Measurements from ENCODE around the gene PDLIM7.

The PDLIM7 gene

GRCh38 chr5:177520271-177520670, 22.9 kb upstream of the PDLIM7 start:
- Histone ChIP-seq H3K27me3 (ENCODE audit: control insufficient read depth, insufficient read depth, low read length) (no peaks in the 10 kb centered on the region), H3K4me3 (ENCODE audit: low read depth, low read length) (no peak overlapping the region), H3K36me3 (ENCODE audit: control insufficient read depth, insufficient read depth, low read length) (peaks cover 52% of the 10 kb centered on the region), H3K9ac (ENCODE audit: low read depth, low read length) (no peak overlapping the region), H3K4me1 (ENCODE audit: control insufficient read depth, insufficient read depth, low read length) (peaks cover 4% of the 10 kb centered on the region), H3K9me3 (ENCODE audit: control insufficient read depth, insufficient read depth, low read length) (no peaks in the 10 kb centered on the region)

- Histone ChIP-seq H3K36me3 (ENCODE audit: control insufficient read depth, insufficient read depth, low read length) (peaks cover 52% of the 10 kb centered on the region), H3K27me3 (ENCODE audit: control insufficient read depth, insufficient read depth, low read length) (no peaks in the 10 kb centered on the region), H3K4me1 (ENCODE audit: control insufficient read depth, insufficient read depth, low read length) (peaks cover 4% of the 10 kb centered on the region), H3K4me3 (ENCODE audit: low read depth, low read length) (no peak overlapping the region), H3K9ac (ENCODE audit: low read depth, low read length) (no peak overlapping the region), H3K9me3 (ENCODE audit: control insufficient read depth, insufficient read depth, low read length) (no peaks in the 10 kb centered on the region)
These were observed 22.2 kb upstream of the PDLIM7 start for GRCh38 chr5:177519463-177520235.

DNA sequence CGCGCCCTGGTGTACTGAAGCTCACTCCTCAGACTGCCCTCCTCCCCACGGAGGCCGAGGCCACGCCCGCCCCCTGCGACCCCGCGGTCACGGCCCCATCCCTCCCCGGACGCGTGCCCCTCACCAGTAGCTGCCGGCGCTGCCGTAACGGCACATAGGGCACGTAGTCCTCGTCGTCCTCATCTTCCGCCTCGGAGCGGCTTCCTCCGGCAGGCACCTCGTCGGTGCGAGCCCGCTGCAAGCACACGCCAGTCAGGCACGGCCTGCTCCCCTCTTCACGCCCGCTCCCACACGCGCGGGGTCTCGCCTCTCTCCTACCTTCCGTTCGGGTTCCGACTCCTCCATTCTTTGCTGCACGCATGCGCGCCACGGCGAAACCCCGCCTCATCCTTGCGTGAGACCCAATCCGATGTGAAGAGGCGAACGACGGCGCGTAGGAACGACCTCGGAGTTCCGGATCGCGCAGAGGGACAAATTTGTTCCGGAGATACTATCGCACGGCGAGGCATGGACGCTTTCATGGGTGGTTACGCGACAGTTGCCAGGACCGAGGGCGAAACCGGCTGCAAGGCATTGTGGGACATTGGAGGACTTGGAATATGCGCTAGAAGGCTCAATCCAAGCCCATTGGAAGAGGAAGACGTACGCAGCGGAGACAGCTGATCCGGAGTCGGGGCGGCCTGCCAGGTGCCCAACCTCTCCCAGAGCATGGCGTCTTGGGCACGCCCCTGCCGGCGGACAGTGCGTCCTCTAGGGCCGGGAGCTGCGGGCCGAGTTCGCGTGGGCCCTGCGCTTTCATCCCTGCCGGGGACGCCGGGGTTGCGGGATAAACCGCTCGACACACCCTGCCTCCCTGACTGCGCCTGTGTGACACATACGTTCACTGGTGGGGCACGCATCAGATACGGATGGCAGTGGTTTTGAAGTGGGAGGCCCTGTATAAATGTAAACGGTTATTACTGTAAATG, 19.5 kb upstream of the PDLIM7 start, which contains the start of gene DDX41:
Gene DDX41, minus strand, starts transcription at position 361 of the 968 bp plus-strand sequence. Its CDS starts 16 bp downstream, at position 345.
- H3K27me3 ChIP-seq (ENCODE audit: control insufficient read depth, insufficient read depth, low read length), result no peaks in the 10 kb centered on the region
- no peaks in the 10 kb centered on the region for H3K9me3 ChIP-seq (ENCODE audit: control insufficient read depth, insufficient read depth, low read length)
- H3K4me1 ChIP-seq (ENCODE audit: control insufficient read depth, insufficient read depth, low read length), result peaks cover 4% of the 10 kb centered on the region
- H3K9ac ChIP-seq (ENCODE audit: low read depth, low read length), result peak within 1 kb of the TSS; percentile 92
- peak within 1 kb of the TSS; percentile 99 for H3K4me3 ChIP-seq (ENCODE audit: low read depth, low read length)
- peaks cover 65% of the 10 kb centered on the region for H3K36me3 ChIP-seq (ENCODE audit: control insufficient read depth, insufficient read depth, low read length)

GRCh38 chr5:177515580-177515979, 18.2 kb upstream of the PDLIM7 start:
- H3K36me3 ChIP-seq (ENCODE audit: control insufficient read depth, insufficient read depth, low read length), result peaks cover 65% of the 10 kb centered on the region
- H3K27me3 ChIP-seq (ENCODE audit: control insufficient read depth, insufficient read depth, low read length), result no peaks in the 10 kb centered on the region
- peak overlapping the region; percentile 99 for H3K4me3 ChIP-seq (ENCODE audit: low read depth, low read length)
- no peaks in the 10 kb centered on the region for H3K9me3 ChIP-seq (ENCODE audit: control insufficient read depth, insufficient read depth, low read length)
- peaks cover 4% of the 10 kb centered on the region for H3K4me1 ChIP-seq (ENCODE audit: control insufficient read depth, insufficient read depth, low read length)
- H3K9ac ChIP-seq (ENCODE audit: low read depth, low read length), result no peak overlapping the region

- Histone ChIP-seq H3K9me3 (ENCODE audit: control insufficient read depth, insufficient read depth, low read length) (no peaks in the 10 kb centered on the region), H3K4me1 (ENCODE audit: control insufficient read depth, insufficient read depth, low read length) (peaks cover 11% of the 10 kb centered on the region), H3K4me3 (ENCODE audit: low read depth, low read length) (no peak overlapping the region), H3K27me3 (ENCODE audit: control insufficient read depth, insufficient read depth, low read length) (no peaks in the 10 kb centered on the region), H3K9ac (ENCODE audit: low read depth, low read length) (no peak overlapping the region), H3K36me3 (ENCODE audit: control insufficient read depth, insufficient read depth, low read length) (peaks cover 55% of the 10 kb centered on the region)
These were observed 17.1 kb upstream of the PDLIM7 start for GRCh38 chr5:177514541-177514940.

DNA sequence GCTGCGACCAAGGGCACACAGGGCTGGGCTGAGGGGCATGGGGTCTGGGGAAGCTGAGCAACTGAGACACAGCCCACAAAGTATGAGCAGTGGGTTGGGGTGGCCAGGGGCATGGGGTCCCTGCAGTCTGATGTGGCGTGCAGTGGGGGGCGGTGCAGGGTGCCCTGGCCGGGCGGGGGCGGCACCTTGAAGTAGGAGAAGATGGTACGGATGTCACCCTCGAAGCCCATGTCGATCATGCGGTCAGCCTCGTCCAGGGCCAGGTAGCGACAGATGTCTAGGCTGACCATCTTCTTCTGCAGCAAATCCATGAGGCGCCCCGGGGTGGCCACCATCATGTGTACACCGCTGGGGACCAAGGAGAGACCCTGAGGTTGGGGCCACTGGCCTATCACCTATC, 16.1 kb upstream of the PDLIM7 start:
- no peaks in the 10 kb centered on the region for H3K27me3 ChIP-seq (ENCODE audit: control insufficient read depth, insufficient read depth, low read length)
- H3K9ac ChIP-seq (ENCODE audit: low read depth, low read length), result no peak overlapping the region
- H3K4me1 ChIP-seq (ENCODE audit: control insufficient read depth, insufficient read depth, low read length), result peaks cover 16% of the 10 kb centered on the region
- no peak overlapping the region for H3K4me3 ChIP-seq (ENCODE audit: low read depth, low read length)
- H3K36me3 ChIP-seq (ENCODE audit: control insufficient read depth, insufficient read depth, low read length), result peaks cover 58% of the 10 kb centered on the region
- H3K9me3 ChIP-seq (ENCODE audit: control insufficient read depth, insufficient read depth, low read length), result no peaks in the 10 kb centered on the region

DNA sequence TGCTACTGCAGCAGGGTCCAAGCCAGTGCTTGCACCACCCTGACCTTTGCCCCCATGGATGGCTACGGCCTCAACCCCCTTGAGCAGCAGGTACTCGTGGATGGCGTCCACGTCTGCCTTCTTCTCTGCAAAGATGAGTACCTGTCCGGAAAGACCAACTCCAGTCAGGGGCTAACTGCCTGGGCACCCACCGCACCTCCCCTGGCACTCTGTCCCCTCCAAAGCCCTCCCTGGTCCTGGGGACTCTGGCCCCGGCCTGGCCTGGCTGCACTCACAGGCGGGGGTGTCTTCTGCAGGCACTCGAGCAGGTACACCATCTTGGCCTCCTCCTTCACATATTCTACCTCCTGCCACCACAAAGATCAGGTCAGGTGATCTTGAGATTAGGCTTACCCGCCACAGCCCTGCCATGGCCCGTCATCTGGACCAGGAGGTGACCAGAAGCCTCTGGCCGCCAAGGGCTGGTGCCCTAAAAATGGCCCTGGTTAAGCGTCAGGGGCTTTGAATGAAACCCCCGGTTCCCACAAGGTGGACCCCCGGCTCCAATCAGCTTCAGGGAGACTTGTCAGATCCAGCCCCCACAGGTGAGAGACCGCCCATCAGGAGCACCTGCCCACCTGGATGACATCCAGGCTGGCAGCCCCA, 15.5 kb upstream of the PDLIM7 start:
- no peak overlapping the region for H3K4me3 ChIP-seq (ENCODE audit: low read depth, low read length)
- peaks cover 16% of the 10 kb centered on the region for H3K4me1 ChIP-seq (ENCODE audit: control insufficient read depth, insufficient read depth, low read length)
- peaks cover 58% of the 10 kb centered on the region for H3K36me3 ChIP-seq (ENCODE audit: control insufficient read depth, insufficient read depth, low read length)
- H3K9me3 ChIP-seq (ENCODE audit: control insufficient read depth, insufficient read depth, low read length), result no peaks in the 10 kb centered on the region
- no peaks in the 10 kb centered on the region for H3K27me3 ChIP-seq (ENCODE audit: control insufficient read depth, insufficient read depth, low read length)
- no peak overlapping the region for H3K9ac ChIP-seq (ENCODE audit: low read depth, low read length)

- Histone ChIP-seq H3K4me1 (ENCODE audit: control insufficient read depth, insufficient read depth, low read length) (peaks cover 16% of the 10 kb centered on the region), H3K27me3 (ENCODE audit: control insufficient read depth, insufficient read depth, low read length) (no peaks in the 10 kb centered on the region), H3K9me3 (ENCODE audit: control insufficient read depth, insufficient read depth, low read length) (no peaks in the 10 kb centered on the region), H3K4me3 (ENCODE audit: low read depth, low read length) (no peak overlapping the region), H3K36me3 (ENCODE audit: control insufficient read depth, insufficient read depth, low read length) (peaks cover 58% of the 10 kb centered on the region), H3K9ac (ENCODE audit: low read depth, low read length) (no peak overlapping the region)
These were observed 14.6 kb upstream of the PDLIM7 start for GRCh38 chr5:177511796-177512675.

DNA sequence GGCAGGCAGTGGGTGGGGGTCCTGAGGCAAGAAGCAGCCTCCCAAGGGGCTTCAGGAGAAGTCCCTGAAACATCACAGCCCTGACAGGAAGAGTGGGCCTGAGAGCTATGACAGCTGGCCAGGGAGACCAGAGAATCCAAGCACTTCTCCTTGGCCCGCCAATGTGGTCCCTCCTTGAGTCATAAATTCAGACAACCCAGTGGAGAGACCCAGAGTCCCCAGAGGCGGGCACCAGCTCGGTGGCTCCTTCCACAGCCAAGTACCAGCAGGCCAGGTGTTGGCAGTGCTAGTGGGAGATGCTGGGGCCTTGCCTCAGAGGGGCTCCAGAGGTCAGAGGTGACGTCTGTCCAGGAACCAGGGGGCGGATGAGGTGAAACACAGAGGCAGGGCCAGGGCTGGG, 13.8 kb upstream of the PDLIM7 start:
- no peak overlapping the region for H3K9ac ChIP-seq (ENCODE audit: low read depth, low read length)
- H3K9me3 ChIP-seq (ENCODE audit: control insufficient read depth, insufficient read depth, low read length), result no peaks in the 10 kb centered on the region
- H3K4me1 ChIP-seq (ENCODE audit: control insufficient read depth, insufficient read depth, low read length), result peaks cover 16% of the 10 kb centered on the region
- H3K36me3 ChIP-seq (ENCODE audit: control insufficient read depth, insufficient read depth, low read length), result peaks cover 58% of the 10 kb centered on the region
- no peak overlapping the region for H3K4me3 ChIP-seq (ENCODE audit: low read depth, low read length)
- no peaks in the 10 kb centered on the region for H3K27me3 ChIP-seq (ENCODE audit: control insufficient read depth, insufficient read depth, low read length)

GRCh38 chr5:177510567-177511053, 13.2 kb upstream of the PDLIM7 start:
- H3K4me3 ChIP-seq (ENCODE audit: low read depth, low read length), result no peak overlapping the region
- no peaks in the 10 kb centered on the region for H3K27me3 ChIP-seq (ENCODE audit: control insufficient read depth, insufficient read depth, low read length)
- no peaks in the 10 kb centered on the region for H3K9me3 ChIP-seq (ENCODE audit: control insufficient read depth, insufficient read depth, low read length)
- peaks cover 56% of the 10 kb centered on the region for H3K36me3 ChIP-seq (ENCODE audit: control insufficient read depth, insufficient read depth, low read length)
- H3K9ac ChIP-seq (ENCODE audit: low read depth, low read length), result no peak overlapping the region
- peaks cover 11% of the 10 kb centered on the region for H3K4me1 ChIP-seq (ENCODE audit: control insufficient read depth, insufficient read depth, low read length)
